Stomach (tissue), 9 donors: Measurements from ENCODE around the gene NRP1. TPM values are rescaled to one million over a fixed set of nuclear protein-coding genes. Genes with fewer than 3 reads are reported as not detected.

Experiments
- DNase-seq, 2 donors: peaks; one replicate each; pipeline versions ENCODE4 v3.0.0 to v3.0.0-alpha.2; 2013 to 2019
- H3K27ac ChIP-seq, 5 donors: fragments of 200-600 bp in 4 of 5; sonication (generic) in 4 of 5; one replicate each; pipeline ENCODE4 v1.5.1; 2013 to 2019; ENCODE audit warnings: mild to moderate bottlenecking in 1 of 5, moderate library complexity in 1 of 5
- H3K27me3 ChIP-seq, 3 donors: fragments of 200-600 bp; sonication (generic); one replicate each; pipeline ENCODE4 v1.5.1; 2017 to 2019; ENCODE audit warnings: mixed run types in 1 of 3
- H3K36me3 ChIP-seq, 4 donors: fragments of 200-600 bp; sonication (generic); 1 replicate in 3 of 4; 2 replicates in 1 of 4; pipeline ENCODE4 v1.5.1; 2016 to 2019
- H3K4me1 ChIP-seq, 4 donors: fragments of 200-600 bp; sonication (generic); one replicate each; pipeline ENCODE4 v1.5.1; 2016 to 2019
- H3K4me3 ChIP-seq, 4 donors: fragments of 200-600 bp; sonication (generic) in 3 of 4; one replicate each; pipeline ENCODE4 v1.5.1; 2016 to 2019; ENCODE audit warnings: mild to moderate bottlenecking in 1 of 4
- H3K9me3 ChIP-seq, 4 donors: fragments of 200-600 bp; sonication (generic); one replicate each; pipeline ENCODE4 v1.5.1; 2016 to 2019
- CTCF ChIP-seq, 7 experiments: fragments of 450-650 bp in 4 of 7; fragments of 200-600 bp in 3 of 7; sonication (generic) in 3 of 7; IDR thresholded peaks; one replicate each; pipeline ENCODE4 v1.5.1; 2016 to 2019; ENCODE audit warnings: antibody characterized with exemption in 7 of 7, control low read depth in 2 of 7, mild to moderate bottlenecking in 1 of 7
- EP300 ChIP-seq: sonication (generic); formaldehyde crosslinking; IDR thresholded peaks from one replicate; pipeline ENCODE4 v1.6.1; 2017; ENCODE audit warnings: antibody characterized with exemption
- POLR2A ChIP-seq, 4 donors: fragments of 450-650 bp; IDR thresholded peaks; one replicate each; pipeline ENCODE4 v1.6.1; 2016; ENCODE audit warnings: antibody characterized with exemption in 4 of 4, control low read depth in 2 of 4, mild to moderate bottlenecking in 1 of 4, moderate library complexity in 1 of 4
- POLR2AphosphoS5 ChIP-seq, 3 donors: sonication (generic); formaldehyde crosslinking; IDR thresholded peaks; one replicate each; pipeline ENCODE4 v1.6.1; 2016; ENCODE audit warnings: antibody characterized with exemption in 3 of 3
- WGBS, 5 donors: extraction: QIAGEN DNeasy Blood & Tissue Kit in 3 of 5; methylation state at CpG; one replicate each; pipeline versions ENCODE4 v1.1.5 to v1.1.7; 2013 to 2018; 5-methylcytosine and 5-hydroxymethylcytosine counted together
- intact Hi-C: fragments of 100-400 bp; cut with DNase I; formaldehyde crosslinking; loops from one replicate; pipeline ENCODE4 v1.15.1; 2023; ENCODE audit warnings: low total_unique reads
- polyA plus RNA-seq, 3 donors: library from polyadenylated mRNA; stranded (reverse); fragments of 200-250 nt; gene quantifications; one replicate each; pipeline ENCODE4 v1.2.3, GENCODE V29; 2013
- total RNA-seq, 5 donors: library from RNA; depleted of rRNA; stranded (reverse); fragments of >200 nt; gene quantifications; one replicate each; pipeline versions ENCODE4 v1.1.0 to v1.2.3, GENCODE V29; 2014 to 2016
- donor health status: healthy with polysubstance abuse.
- donor health status: Bipolar disorder and iron deficiency.
- donor health status: healthy.

NRP1 gene
- total and polyA plus RNA-seq, 8 donors: 4.6 to 94.7 (median 13.0) TPM

- TF ChIP-seq EP300 (no peak), CTCF (IDR thresholded peaks at IDR 0.05) (no peak), POLR2AphosphoS5 (IDR thresholded peaks at IDR 0.05) (peak in 2 of 3 donors; percentile 49 to 52), POLR2A (IDR thresholded peaks at IDR 0.05) (no peak)
- intact Hi-C loops: loop anchor here (10.0 kb wide), 1 partner anchor 141 kb away; the partner anchor contains the start of gene NRP1
- Histone ChIP-seq H3K9me3 (no peaks in the 10 kb centered on the region), H3K27me3 (no peaks in the 10 kb centered on the region), H3K36me3 (peaks cover 0 to 16% (median 5%) of the 10 kb centered on the region in 4 donors), H3K4me3 (no peak overlapping the region), H3K27ac (peak overlapping the region in 4 of 5 donors; percentile 8 to 84 (median 65)), H3K4me1 (peaks cover 43 to 62% (median 51%) of the 10 kb centered on the region in 4 donors)
- WGBS, 5 donors: 44 to 51% (median 48%) methylated on average over 6 of the region's 6 CpGs
- peak in 1 of 2 donors; percentile 68 for DNase-seq
Measured at GRCh38 chr10:33193701-33194521, 140.6 kb downstream of the NRP1 start.

GRCh38 chr10:33193057-33193700 is 141.3 kb downstream of the NRP1 start:
- Histone ChIP-seq H3K36me3 (peaks cover 0 to 21% (median 6%) of the 10 kb centered on the region in 4 donors), H3K4me1 (peaks cover 36 to 54% (median 45%) of the 10 kb centered on the region in 4 donors), H3K4me3 (no peak overlapping the region), H3K27ac (peak overlapping the region in 3 of 5 donors; percentile 49 to 84 (median 81)), H3K27me3 (no peaks in the 10 kb centered on the region), H3K9me3 (no peaks in the 10 kb centered on the region)
- intact Hi-C loops: loop anchor here (10.0 kb wide), 1 partner anchor 142 kb away; the partner anchor contains the start of gene NRP1
- no peak for TF ChIP-seq EP300
- peak in 5 of 7 experiments; percentile 41 to 73 (median 68) for TF ChIP-seq CTCF (IDR thresholded peaks at IDR 0.05)
- TF ChIP-seq POLR2AphosphoS5 (IDR thresholded peaks at IDR 0.05): peak in 1 of 3 donors; percentile 35
- TF ChIP-seq POLR2A (IDR thresholded peaks at IDR 0.05): no peak
- 20 to 23% (median 23%) methylated on average over 12 of the region's 12 CpGs for WGBS, 5 donors
- DNase-seq: peak; percentile 83 to 94

GRCh38 chr10:33192190-33192589 is 142.3 kb downstream of the NRP1 start:
- WGBS, 5 donors: 80 to 93% (median 89%) methylated on average over 5 of the region's 5 CpGs
- Histone ChIP-seq H3K9me3 (no peaks in the 10 kb centered on the region), H3K4me1 (peaks cover 31 to 44% (median 38%) of the 10 kb centered on the region in 4 donors), H3K4me3 (no peak overlapping the region), H3K27ac (no peak overlapping the region), H3K27me3 (no peaks in the 10 kb centered on the region), H3K36me3 (peaks cover 0 to 30% (median 9%) of the 10 kb centered on the region in 4 donors)
- intact Hi-C loops: loop anchor here (10.0 kb wide), 1 partner anchor 143 kb away; the partner anchor contains the start of gene NRP1
- TF ChIP-seq POLR2A (IDR thresholded peaks at IDR 0.05): no peak
- no peak for TF ChIP-seq EP300
- no peak for TF ChIP-seq CTCF (IDR thresholded peaks at IDR 0.05)
- TF ChIP-seq POLR2AphosphoS5 (IDR thresholded peaks at IDR 0.05): no peak
- DNase-seq: no peak

GRCh38 chr10:33190406-33190805 is 144.1 kb downstream of the NRP1 start:
- peaks cover 0 to 36% (median 20%) of the 10 kb centered on the region in 4 donors for H3K36me3 ChIP-seq
- intact Hi-C loops: loop anchor here (10.0 kb wide), 1 partner anchor 144 kb away; the partner anchor contains the start of gene NRP1
- peaks cover 18 to 27% (median 23%) of the 10 kb centered on the region in 4 donors for H3K4me1 ChIP-seq
- no peaks in the 10 kb centered on the region for H3K27me3 ChIP-seq
- 79 to 96% (median 91%) methylated on average over 1 of the region's 1 CpG for WGBS, 5 donors
- no peaks in the 10 kb centered on the region for H3K9me3 ChIP-seq
- TF ChIP-seq EP300 (no peak), CTCF (IDR thresholded peaks at IDR 0.05) (no peak), POLR2A (IDR thresholded peaks at IDR 0.05) (no peak), POLR2AphosphoS5 (IDR thresholded peaks at IDR 0.05) (no peak)
- no peak overlapping the region for H3K4me3 ChIP-seq
- no peak for DNase-seq
- H3K27ac ChIP-seq: no peak overlapping the region
